ENCODE data around the gene PTPRT. TPM values are rescaled to one million over a fixed set of nuclear protein-coding genes. Genes with fewer than 3 reads are reported as not detected.

PTPRT gene
- total RNA-seq, 1 donor from 2014 or later: not detected

DNA sequence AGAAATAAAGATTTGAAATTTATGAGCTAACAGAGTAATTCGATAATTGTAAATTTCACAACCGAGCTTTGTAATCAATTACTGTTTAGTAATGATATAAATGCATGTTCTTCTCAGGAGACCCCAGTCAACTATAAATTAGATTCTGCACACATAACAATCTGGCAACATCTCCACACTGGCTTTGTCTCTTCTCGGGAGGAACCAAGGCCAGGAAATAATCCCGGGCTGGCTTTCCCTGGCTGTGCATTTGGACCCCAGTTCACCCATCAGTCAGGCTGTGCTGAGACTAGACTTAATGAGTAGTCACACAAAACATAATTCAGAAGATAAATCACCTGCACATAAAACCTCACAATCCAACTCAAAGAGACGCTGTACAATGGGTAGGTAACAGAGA lies 65.5 kb downstream of the PTPRT start:
- DNase-seq (ENCODE audit: extremely low read depth, low read depth, low spot score): no peak

DNA sequence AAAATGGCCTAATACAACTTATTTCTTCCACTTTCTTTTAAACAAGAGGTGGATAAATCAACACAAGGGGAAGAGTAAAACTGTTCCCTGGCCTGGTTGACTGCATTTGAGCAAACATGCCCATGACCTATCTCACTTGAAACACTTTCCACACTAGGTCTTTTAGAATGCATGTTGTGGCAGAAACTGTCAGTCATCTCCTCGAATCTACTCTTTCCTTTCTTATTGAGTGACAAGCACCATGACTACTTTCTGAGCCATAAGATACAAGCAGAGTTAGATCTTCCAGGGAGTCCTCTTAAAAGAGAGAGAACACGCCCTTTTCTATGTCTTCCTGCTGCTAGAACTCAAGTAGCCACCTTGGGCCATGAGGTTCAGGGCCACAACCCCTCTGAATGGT lies 66.5 kb downstream of the PTPRT start:
- DNase-seq (ENCODE audit: extremely low read depth, low read depth, low spot score): no peak

DNA sequence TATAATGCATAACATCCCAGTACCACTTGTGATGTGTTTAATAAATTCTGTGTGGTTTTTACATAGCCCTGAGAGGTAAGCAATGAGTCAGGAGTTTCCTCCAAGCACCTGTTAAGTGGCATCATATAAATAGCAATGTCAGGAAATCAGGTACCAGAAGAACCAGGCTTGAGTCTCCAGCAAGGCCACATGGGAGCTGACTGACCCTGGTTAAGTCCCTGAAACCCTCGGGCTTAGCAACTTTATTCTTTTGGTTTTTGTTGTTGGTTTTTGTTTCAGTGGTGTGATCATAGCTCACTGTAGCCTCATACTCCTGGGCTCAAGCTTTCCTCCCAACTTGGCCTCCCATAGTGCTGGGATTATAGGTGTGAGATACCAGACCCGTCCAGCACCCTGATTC lies 70.0 kb downstream of the PTPRT start:
- no peak for DNase-seq (ENCODE audit: extremely low read depth, low read depth, low spot score)

DNA sequence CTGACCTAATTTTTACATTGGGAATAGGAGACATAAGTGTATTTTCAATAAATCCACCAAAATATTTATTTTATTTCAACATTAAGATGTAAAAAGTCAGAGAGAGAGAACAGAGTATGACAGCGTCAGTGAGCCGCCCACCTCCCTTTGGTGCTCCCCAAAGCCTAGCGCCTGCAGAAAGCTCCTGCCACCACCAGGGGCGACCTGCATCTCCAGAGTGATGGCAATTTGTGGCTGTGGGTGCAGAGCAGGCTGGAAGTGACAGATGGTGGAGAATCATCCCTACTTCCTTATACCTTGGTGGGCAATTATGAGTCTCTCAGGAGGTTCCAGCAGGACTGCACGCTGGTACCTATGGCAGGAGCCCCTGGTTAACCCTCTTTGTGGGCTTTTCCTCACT lies 87.3 kb downstream of the PTPRT start:
- no peak for DNase-seq (ENCODE audit: extremely low read depth, low read depth, low spot score)

DNA sequence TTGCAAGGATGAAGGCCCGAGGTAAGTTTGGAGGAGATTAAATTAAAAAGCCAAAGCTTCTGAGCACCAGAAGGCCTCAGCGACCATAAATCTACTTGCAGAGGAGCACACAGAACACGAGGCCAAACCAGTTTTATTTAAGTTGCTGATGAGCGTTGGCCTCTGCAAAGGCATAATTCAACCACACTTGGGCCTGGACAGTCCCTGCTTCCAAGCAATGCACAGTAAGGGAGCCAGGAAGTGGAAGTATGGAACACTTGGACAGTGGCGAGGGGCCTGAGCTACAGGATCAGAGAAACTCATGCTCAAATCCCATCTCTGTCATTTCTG lies 92.8 kb downstream of the PTPRT start:
- no peak for DNase-seq (ENCODE audit: extremely low read depth, low read depth, low spot score)

DNA sequence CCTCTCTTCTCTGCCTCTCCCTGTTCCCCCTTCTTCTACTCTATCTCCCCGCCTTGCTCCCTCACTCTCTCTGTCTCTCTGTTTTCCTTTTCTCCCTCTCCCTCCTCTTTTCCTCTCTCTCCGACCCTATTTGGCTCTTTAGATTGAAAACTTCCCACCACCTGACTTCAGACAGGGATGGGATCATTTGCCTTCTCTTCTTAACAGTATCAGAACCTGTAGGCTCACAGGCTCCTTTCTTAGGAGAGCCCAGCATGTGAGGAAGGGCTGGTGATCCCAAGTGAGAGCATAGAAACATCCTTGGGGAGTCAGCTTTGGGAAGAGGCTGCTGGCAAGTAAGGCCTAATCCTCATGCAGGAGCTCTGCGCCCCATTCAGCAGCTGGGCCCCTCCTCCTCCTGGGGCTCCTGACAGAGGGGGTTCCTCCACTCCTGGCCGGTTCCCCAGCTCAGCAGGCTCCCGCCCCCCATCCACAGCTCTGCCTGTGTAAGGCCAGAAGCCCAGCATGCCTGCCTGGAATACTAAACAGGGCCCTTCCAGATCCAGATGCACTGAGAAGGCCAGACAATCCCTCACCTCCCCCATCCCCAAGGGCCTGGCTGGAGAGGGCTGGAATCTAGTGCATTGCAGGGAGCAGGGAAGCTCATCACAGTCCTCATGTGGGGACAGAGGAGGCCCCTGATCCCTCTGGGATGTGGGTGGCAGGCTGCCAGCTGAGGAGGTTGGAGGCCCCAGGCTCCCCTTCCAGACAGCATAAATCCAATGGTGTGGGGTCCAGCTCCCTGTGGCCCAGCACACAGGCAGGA lies 93.4 kb downstream of the PTPRT start:
- no peak for DNase-seq (ENCODE audit: extremely low read depth, low read depth, low spot score)

DNA sequence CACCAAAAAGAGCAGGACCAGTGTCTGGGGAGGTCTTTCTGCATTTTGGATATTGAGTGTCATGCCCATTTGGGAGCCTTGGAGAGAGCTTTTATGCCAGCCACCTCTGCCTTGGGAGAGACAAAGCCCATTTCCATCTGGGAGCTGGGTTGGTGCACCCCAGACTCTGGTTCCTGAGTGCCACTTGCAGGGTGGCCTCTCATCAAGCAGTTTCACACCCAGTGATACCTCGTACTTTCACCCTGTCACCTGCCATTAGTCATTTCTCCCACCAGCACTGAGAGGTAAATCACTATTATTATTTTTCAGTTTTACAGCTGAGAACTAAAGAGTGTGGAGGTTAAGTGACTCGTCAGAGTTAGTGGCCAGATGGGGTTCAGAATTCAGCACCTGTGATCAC lies 94.7 kb downstream of the PTPRT start:
- DNase-seq (ENCODE audit: extremely low read depth, low read depth, low spot score): no peak

DNA sequence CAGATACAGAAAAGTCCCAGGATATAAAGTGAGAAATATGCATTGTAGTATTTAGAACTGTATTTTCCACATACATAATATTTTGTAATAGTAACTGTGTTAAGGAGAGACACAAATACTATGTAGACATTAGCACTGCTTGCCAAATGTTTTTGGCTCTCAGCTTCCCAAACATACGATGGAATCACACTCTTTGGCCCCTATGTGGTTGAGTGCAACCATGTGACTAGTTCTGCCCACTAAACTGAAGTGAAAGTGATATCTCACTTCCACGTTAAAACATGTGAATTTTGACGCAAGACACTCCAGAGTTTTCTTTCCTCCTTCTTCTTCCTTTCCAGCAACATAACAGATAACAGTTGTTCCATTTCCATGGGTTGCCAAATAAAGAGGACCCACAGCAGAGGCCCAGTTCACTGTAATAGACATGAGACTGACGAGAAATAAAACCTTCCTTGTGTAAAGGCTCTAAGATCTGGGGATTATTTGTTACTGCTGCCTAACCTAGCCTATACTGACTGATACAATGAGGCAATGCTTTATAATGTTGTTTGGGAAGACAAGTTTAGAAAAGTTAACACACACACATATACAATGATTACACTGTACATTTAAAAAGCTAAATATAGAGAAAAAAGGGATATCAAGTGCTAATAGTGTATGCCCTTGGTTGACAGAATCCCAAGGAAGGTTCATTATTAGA lies 97.2 kb downstream of the PTPRT start:
- no peak for DNase-seq (ENCODE audit: extremely low read depth, low read depth, low spot score)

DNA sequence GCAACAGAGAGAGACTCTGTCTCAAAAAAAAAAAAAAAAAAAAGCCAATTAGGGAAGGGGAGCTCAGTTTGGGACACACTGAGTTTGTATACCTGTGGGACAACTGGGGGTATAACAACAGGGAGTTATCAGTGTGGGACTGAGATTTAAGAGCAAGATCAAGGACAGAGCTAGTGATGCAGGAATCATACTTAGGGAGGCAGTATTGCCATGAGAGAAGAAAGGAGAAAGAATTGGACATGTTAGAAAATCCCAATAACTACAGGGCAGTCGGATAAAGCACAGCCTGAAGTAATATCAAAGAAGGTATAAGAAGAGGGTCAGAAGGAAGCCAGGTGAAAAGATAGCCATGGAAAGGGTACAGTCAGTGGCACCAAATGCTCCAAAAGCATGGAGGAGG lies 121.2 kb downstream of the PTPRT start:
- no peak for DNase-seq (ENCODE audit: extremely low read depth, low read depth, low spot score)

DNA sequence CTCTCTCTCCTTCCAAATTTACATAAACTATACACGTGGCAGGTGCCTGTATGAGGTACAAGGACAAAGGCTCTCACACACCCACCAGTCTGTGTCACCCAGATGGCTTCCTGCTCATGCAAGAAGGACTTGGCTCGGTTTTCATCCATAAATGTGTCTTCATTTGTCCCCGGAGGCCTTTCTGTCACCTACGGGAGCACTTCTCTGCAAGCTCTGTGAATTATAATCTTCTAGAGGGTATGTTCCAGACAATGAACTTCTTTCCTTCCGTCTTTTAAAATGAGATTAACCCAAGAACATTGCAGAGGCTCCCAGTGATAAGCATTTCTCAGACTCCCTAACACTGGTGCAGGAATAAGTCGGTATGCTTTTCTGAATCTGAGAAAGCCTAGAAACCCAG lies 123.6 kb downstream of the PTPRT start:
- DNase-seq (ENCODE audit: extremely low read depth, low read depth, low spot score): no peak

DNA sequence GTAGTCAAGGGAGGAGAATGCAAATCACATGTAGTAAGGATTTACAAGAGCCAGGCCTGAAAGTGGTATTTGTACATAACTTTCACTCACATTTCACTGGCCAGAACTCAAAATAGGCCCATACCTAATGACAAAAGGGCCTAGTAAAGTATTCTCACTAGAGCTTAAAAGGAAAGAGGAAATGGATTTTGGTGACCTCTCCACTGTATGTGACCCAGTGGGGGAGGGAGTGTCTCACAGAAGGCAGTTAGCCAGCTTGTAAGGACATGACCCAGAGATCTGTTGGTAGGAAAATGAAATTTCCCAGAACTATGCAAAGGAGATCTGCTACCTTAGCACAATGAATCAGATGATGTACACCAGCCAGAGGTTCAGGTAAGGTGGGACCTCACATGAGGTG lies 124.4 kb downstream of the PTPRT start:
- DNase-seq (ENCODE audit: extremely low read depth, low read depth, low spot score): no peak

DNA sequence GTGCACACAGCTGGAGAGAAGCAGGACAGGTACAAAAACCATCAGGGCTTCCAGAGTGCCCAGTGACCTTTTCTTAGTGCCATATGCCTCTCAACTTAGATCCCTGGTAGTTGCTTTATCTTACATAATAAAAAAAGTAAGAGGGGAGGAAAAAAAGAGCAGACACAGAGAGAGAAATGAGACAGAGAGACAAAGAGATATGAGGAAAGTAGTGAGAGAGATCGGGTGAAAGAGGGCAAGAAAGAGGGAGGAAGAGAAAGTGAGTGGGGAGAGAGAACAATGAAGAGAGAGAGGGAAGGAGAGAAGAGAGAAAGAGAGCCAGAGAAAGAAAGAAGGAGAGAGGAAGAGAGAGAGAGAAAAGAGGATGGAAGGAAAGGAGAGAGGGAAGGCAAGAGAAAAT lies 131.6 kb downstream of the PTPRT start:
- no peak for DNase-seq (ENCODE audit: extremely low read depth, low read depth, low spot score)

DNA sequence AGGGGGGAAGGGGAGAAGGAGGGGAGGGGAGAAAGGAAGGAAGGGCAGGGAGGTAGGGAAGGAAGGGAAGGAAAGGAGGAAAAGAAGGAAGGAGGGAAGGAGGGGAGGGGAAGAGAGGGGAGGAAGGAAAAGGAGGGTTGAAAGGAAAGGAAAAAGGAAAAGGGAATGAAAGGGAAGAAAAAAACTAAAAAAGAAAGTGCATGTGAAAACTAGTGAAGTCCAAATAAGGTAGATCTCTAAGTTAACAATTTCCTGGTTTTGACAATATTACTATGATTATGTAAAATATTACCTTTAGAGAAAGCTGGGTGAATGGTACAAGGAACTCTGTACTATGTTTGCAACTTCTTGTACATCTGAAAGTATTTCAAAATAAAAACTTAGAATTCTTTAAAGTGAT lies 132.4 kb downstream of the PTPRT start:
- DNase-seq (ENCODE audit: extremely low read depth, low read depth, low spot score): no peak

DNA sequence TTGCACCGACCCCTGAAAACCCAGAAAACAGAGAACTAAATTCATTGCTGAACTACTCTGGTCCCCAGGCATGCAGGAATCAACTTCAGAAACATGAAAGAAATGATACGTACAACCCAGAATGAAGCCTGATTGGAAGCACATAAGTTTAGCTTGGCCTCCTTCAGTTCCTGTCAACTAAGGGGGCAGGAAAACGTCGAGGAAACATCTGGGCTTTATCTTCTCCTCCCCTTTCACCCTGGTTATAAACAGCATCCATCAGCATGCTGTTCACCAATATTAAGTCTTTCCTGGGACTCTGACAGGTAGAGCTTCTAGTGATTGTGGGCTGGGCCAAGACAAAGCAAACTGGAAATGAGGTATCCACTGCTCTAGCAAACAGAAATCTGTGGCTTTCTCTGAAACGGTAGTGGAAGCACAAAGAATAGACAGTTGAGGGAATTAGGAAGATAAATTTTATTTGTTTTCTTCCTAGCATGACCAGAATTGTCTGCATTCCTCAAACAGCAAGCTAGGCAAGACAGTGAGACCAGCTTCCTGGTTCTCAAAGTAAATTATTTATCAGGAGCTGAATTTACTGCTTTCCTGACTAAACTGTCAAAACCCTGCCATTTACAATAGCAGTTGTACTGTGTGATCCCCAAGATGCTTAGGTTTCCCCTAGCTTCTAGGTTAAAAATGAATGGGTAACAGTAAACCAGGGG lies 134.4 kb downstream of the PTPRT start:
- no peak for DNase-seq (ENCODE audit: extremely low read depth, low read depth, low spot score)

DNA sequence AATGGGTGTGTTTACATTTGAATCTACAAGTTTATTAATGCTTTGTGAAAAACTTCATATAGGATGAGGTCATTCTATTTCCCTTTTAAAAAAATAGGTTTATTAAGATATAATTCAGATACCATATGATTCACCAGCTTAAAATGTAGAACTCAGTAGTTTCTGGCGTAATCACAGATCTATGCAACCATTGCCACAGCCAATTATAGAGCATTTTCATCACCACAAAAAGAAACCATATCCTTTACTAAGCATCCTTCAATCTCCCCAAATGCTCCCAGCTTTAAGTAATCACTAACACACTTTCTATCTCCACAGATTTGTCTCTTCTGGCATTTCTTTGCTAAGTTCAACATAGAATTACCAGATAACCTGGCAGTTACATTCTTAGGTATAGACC lies 137.2 kb downstream of the PTPRT start:
- DNase-seq (ENCODE audit: extremely low read depth, low read depth, low spot score): no peak

DNA sequence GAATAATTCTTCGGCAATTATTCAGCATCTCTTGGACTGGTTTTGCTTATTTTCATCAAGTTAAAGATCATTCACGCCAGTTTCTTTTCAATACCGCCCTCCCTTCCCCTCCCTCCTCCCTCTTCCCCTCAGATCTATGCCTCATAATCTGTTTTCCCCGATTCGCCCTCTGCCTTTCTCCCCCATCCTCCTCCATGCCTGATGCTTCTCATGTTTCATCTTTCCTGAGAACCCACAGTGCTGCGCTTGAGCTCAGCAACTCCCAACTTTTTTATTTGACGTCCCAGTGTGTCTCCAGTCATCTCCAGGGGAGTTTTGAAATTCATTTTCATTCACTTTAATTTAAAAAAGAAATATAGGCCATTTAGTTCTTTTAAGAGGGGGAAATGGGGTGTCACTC lies 142.7 kb downstream of the PTPRT start:
- DNase-seq (ENCODE audit: extremely low read depth, low read depth, low spot score): no peak

DNA sequence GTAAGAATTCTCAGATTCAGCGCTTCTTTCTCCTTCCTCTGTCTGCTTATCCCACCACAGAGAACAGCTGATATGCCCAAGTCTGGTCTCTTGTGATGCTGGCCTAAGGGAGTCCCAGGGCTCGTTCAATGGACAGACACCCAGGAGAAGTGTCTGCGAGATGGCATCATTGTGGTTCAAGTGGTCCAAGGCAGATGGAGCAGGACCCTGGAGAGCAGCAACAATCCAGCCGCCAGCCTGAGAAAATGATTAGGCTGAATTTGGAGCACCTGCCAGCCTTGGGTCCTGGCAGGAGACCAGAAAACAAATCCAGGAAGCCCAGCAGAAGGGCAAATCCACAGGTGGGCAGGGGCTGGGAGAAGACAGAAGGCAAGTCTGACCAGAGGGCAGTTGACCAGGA lies 145.8 kb downstream of the PTPRT start:
- no peak for DNase-seq (ENCODE audit: extremely low read depth, low read depth, low spot score)

DNA sequence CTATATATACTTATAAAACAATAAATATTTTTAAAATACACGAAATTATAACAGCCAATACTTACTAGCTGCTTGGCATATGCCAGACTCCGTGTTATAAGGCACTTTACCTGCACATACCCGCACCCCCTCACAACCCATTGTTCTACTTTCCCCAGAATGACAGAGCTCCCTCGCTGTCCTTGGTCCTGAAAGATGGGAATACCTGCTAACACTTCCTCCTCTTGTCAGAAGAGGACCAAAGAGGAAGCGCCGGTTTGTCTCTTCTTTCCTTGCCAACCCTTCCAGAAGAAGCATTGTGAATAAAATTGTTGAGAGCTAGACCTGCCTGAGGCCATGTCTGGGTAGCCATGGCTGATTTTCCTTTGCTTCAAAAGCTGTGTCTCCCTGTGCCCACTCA lies 149.3 kb downstream of the PTPRT start:
- DNase-seq (ENCODE audit: extremely low read depth, low read depth, low spot score): no peak

DNA sequence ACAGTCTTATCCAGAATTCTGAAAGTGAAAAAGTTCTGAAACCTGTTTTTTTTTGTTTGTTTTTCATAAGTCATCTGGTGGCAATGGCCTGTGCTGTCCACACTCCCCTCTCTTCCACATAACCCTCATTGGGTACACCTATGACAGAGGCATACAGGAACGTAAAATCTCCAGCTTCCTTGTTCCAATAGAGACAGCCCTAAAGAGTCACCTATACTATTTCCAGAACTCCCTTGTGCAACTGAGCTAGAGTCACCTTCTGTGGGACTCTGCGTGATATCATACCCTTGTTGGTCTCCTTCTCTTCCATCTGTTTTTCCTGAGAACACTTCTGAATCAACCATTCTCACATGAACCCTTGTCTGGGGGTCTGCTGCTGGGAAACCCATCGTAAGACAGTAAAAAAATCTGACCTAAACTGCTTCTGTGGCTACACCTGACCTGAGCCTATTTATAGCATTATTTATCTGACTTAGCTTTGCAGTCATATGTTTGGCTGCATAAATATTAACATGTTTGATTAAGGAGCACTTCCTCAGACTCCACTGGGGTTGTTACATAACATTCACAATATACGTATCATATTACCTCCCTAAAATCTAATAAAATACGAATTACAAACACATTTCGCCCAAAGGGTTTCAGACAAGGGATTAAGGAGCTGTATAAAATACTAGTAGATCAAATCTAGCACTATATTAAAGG lies 151.9 kb downstream of the PTPRT start:
- no peak for DNase-seq (ENCODE audit: extremely low read depth, low read depth, low spot score)

DNA sequence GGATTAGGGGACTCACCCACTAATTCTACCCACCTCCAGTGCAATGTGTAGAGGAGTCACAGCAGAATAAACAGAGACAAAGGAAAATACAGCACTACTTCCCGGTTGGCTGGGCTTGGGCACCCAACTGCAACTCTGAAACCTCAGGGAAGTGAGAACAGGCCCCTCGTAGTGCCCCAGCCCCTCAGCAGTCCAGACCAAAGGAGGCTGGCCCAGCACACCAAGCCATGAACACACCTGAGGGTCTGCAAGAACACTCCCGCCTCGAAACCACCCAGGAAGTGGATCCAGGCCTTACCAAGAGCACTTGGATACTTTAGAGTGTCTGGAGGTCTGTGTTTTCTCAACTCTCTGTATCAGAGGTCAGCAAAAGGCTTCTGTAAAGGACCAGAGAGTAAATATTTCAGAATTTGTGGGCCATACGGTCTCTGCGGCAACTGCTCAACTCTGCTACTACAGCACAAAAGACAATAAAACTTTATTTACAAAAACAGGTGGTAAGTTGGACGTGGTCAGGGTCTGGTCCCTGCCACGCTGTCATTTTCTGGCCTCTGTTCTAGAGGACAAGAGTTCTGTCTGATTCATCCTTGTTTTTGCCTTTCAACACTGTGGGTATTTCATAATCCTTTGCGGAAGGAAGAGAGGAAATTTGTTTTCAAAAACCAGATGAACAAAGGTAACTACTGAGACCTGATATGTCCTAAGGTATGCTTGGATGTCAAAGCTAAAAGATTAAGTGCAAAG lies 154.6 kb downstream of the PTPRT start:
- no peak for DNase-seq (ENCODE audit: extremely low read depth, low read depth, low spot score)

DNA sequence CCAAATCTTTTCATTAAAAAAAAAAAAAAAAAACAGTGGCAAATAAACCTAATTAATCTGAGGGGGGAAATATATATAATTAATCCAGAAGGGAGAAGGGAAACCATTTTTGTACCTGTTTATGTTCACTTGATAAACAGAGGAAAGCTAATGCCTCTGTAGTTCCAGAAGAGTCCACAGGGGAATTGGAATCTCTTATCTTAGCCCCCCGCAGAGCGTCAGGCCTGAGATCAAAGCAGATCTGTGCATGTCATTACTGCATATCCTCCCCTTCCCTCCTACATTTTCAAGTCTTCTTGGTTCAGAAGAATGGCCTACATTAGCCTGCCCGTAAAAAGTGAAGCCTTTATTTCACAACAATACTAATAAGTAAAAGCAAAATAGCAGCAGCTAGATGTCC lies 157.2 kb downstream of the PTPRT start:
- DNase-seq (ENCODE audit: extremely low read depth, low read depth, low spot score): no peak

All from glomerular endothelial cell (primary cell).